Ecto neural progenitor cell (in vitro differentiated cells): ENCODE results near the gene PTPRM.
A peak's percentile ranks its signal among the peaks of the same experiment; 100 is the strongest.

ENCODE experiments used
- DNase-seq: peaks from one replicate; pipeline ENCODE4 v3.0.0-alpha.2; 2018; ENCODE audit warnings: low spot score

PTPRM gene

DNA sequence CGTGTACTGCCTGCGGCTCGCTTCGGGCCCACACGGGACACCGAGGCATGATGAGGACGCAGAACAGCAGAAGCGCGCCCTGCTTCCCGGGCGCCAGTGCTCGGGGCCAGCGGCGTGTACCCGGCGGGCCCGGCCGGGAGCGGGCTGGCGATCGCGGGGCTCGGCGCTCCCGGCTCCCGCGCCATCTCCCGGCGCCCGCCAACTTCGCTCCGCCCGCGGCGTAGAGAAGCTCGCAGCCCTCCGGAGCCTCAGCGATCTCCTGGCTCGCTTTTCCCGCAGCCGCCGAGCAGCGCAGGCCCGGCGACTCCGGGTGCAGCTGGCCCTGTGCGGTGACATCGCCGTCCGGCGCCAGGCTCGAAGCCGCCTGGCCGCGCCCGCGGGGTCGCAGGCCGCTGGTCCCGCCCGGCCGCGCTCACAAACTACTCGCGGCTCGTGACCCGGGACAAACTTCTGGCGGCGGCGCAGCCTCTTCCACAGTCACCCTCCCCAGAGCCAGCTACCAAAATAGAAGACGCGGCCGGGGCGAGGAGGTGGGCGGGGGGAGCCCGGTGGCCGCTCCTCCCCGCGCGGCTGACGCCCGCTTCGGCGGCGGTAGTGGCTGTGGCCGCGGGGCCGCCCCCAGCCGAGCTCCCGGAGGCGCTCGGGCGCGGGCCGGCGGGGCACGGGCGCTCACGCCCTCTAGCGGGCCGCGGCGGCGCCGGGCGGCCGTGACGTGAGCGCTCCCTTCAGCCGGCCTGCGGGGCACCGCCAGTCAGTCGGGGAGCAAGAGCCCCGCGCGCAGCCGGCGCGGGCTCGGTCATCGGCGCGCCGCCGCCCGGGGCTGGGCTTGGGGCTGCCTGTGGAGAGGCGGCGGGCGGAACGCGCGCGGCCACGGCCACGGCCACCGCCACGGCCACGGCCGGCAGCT, at the start of gene PTPRM:
PTPRM (plus strand) TSS at position 750 of the 907 bp plus-strand sequence. CDS start 503 bp downstream, outside the sequence.
- DNase-seq = peak; percentile 87

DNA sequence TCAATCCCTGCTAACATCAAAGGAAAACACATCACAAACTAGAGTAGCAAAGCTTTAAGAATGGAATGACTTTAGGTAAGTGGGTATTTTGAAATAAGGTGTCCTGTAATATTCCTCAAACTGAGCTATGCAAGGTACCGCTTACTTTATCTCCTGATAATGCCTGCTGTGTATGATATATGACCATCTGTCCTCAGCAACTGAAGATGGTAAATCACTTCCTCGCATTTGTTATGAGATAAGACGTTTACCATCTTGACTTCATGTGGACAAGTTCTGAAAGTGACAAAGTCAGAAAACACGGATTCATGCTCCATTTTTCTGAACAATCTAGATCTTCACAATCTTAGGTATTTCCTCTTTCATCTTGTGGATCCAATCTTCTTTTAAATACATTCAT, 49.3 kb upstream of the PTPRM start:
- no peak for DNase-seq

- no peak for DNase-seq
These were observed 46.8 kb upstream of the PTPRM start for GRCh38 chr18:7520200-7520785.

DNA sequence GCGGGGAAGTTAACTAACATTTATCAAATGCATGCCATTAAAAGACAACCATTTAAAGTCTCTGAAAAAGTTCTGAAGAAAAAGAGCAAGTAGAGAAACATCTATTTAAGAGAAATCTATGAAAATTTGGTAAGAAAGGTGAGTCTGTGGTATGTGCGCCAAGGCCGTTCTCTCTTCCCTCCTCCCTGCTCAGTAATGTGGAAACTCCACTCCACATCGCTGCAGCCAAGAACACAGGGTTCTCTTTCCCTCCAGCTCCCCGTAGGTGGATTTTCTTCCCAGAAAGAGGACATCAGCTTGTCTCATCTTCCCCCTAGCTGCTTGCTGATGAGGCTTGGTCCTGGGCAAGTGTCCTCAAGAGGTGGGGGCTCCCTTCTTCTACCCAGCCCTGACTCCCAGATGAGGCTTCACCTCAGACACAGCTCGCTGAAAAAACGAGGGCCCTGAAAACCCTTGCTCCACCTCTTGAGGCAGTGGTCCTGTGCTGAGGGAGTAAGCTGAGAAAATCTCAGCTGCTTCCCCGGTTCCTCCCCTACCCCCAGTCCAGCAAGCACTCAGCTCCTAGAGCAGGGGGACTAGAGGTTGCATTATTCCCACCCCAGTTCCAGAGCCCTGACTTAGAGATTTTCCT, 45.8 kb upstream of the PTPRM start:
- DNase-seq = no peak

DNA sequence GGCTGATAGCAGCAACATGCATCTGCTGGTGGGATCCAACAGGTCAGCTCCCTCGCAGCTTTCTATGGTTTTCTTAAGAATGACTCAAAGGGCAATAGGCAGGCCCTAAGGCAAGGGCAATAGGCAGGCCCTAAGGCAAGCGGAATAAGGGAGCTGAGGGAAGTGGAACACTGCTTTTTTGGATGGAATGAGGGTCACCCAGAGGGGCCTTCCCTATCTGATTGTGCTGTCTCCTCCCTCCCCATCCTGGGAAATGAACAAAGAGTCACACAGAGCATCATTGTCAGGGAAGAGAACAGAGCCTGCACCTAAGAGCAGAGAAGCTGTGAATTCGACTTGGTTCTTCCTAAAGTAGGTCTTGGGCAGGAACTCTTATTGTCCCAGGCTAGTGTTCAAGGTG, 43.3 kb upstream of the PTPRM start:
- DNase-seq = no peak

DNA sequence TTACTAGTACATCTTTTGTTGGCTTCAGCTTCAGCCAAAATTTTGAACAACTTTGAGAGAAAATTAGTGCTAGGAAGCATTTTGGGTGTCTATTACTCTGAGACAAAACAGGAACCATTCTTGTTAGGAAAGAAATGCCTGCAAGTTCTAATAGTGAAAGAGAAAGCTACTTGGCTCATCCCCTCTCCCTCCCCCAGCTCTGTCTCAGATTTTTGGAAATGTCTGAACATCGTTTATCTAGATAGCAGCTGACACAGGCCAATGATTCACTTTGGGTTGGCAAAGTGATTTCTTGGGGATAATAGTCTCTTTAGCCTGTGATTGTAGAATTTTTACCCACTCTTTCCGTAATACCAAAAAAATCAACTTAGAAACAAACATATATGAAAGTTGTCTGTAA, 42.3 kb upstream of the PTPRM start:
- DNase-seq = no peak

DNA sequence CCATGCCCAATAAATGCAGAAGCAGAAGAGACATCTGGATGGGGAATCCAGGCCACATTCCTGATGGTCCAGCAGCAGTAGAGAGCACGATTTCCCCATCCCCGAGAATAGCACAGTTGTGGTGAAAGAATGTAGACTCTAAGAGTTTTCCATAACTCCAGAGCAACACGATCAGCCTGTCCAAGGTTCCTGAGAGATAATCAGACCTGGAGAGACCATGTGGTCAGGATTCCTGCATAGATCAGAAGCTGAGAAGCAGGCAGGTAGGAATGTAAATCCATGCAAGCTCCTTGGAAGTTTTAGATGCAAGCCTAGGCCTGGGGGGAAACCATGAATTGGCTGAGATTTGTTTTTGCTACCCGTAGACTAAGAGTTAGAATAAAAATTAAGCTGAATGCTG, 34.2 kb upstream of the PTPRM start:
- no peak for DNase-seq

DNA sequence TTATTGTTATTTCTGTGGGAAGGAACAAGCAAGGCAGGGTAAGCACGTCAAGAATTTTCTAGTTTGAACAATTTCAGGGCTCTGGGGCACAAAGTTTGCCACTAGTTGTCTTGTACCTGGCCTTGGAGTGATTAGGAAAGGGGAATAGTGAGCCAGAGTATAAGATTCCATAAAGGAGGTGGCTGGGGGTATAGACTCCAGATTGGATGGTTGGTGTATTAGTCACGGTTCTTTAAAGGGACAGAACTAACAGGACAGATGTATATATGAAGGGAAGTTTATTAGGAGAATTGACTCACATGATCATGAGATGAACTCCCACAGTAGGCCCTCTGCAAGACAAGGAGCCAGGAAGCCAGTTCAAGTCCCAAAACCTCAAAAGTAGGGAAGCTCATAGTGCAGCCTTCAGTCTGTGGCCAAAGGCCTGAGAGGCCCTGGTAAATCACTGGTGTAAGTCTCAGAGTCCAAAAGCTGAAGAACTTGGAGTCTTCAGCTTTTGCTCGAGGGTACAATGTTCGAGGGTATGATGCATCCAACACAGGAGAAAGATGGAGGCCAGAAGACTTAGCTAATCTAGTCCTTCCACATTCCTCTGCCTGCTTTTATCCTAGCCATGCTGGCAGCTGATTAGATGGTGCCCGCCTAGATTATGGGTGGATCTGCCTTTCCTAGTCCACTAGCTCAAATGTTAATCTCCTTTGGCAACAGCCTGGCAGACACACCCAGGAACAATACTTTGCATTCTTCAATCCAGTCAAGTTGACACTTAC, 31.5 kb upstream of the PTPRM start:
- DNase-seq = no peak

- no peak for DNase-seq
These were observed 30.0 kb upstream of the PTPRM start for GRCh38 chr18:7537145-7537544.

- DNase-seq = no peak
These were observed 25.3 kb upstream of the PTPRM start for GRCh38 chr18:7541835-7542234.

DNA sequence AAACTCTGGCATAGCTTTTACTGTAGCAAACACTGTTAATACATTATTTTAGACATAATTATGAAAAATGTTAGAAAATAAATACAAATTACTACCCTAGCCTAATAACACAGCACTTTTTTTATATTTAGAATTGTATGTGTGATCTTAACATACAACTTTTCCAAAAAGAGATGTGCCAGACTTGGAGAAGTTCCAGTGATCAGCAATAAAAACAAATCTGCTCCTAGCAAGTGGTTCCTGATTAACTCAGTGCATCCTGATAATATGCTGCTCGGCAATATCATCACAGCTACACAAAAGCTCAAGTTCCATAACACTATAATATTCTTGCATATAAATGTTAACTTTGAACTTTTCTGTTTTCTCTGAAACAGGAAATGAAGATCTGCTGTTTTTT, 22.4 kb upstream of the PTPRM start:
- no peak for DNase-seq

DNA sequence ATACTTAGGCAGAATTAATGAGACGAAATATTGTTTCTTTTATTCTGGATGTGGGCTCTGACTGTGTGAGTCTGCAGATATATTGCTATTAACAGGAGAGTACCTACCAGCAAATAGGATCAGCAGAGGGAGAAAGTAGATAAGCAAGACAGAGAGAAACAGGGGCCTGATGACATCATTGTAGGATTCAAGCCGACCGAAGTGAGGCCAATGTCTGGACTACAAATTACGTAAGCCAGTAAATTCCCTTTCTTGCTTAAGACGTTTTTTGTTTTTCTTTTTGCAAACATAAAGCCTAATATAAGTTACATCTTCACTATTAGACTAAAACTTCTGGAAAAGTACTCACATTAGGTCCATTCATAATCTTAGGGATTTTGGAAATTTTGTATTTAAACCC, 21.4 kb upstream of the PTPRM start:
- no peak for DNase-seq

GRCh38 chr18:7548221-7548620, 18.9 kb upstream of the PTPRM start:
- DNase-seq = no peak

DNA sequence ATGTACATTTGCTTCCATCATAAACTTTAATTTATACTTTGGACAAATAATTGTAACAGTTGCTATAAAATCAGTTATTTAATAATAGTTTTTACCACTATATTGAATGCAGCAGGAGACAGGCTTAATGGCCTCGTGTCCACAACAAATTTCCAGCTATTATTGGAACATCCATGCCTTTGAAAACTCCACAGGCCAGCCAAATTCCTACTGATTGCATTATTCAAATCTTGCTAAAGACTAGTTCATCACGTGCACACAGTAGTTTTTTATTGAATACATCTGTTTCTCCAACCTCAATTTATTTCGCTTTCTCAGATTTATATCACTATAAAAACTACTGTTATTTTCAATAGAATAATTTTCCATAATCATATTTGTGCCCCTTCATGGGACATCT, 18.4 kb upstream of the PTPRM start:
- DNase-seq = no peak

DNA sequence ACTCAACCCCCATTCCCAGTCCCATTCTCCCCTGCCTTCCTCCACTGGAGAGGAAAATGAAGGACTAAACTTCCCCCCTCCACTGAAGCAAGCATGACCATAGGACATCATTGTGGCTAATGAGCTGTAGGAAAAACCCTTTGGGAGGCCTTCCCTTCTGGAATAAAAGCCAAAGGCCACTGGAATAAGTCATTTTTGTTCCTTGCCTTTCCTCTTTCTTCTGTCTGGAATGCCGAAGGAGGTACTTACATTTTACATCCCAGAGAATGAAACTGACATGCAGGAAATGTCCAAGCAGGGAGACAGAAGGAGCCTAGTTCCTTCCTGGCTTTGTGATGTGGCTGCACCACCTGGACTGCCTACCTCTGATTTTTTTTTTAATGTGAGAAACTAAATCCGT, 9.1 kb upstream of the PTPRM start:
- DNase-seq = no peak

- DNase-seq = no peak
These were observed 8.3 kb upstream of the PTPRM start for GRCh38 chr18:7558769-7559168.

- DNase-seq = no peak
These were observed 7.3 kb upstream of the PTPRM start for GRCh38 chr18:7559709-7560319.

- DNase-seq = no peak
These were observed 5.1 kb upstream of the PTPRM start for GRCh38 chr18:7561909-7562460.

DNA sequence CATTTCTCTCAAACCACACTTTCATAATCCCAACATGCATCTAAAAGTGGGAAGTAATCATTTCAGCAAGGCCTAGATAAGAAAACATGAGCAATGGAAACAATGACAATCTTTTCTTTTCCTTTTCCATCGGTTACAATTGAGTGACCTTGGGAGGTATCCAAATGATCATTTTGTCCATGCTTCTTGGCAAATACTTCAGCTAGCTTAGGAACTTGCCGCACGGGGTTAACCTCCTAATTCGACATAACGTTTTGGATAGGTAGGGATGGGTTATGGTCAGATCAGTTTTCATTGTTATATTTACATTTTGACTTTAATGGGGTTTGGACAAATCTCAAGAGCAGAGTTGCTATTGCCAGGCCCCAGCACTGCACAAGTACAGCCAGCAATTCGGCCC, 4.6 kb upstream of the PTPRM start:
- DNase-seq = no peak

DNA sequence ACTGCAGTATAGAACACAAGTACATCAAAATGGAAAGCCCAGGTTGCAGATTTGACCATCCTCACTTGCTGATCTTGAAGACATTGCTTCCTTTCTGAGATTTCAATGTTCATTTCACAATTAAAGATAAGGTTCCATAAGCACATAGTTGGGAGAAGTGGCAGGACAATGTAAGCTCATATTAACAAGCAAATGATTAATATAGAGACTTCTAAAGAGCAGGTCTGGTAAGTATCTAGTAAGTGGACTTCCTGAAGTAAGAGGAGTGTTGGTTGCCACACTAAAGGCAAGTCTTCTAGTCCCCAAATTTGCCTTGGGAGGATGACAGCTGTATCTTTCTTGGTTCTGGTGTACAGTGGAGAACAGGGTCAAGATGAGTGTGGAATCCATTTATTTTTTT, 1.4 kb upstream of the PTPRM start:
- DNase-seq = no peak

- DNase-seq = no peak
These were observed 911 bp upstream of the PTPRM start for GRCh38 chr18:7566244-7566566.
